Neuronal stem cell (in vitro differentiated cells): ENCODE results near the gene DHX58.

Experiments
- DNase-seq: peaks from one replicate; pipeline ENCODE4 v3.0.0-alpha.2; 2013; ENCODE audit warnings: low spot score
- H2AFZ ChIP-seq: one replicate; pipeline ENCODE4 v1.6.1; 2013; ENCODE audit warnings: mild to moderate bottlenecking, low read length, inconsistent platforms
- H2AK5ac ChIP-seq: 2 replicates; pipeline ENCODE4 v1.6.1; 2013; ENCODE audit warnings: low read depth, mild to moderate bottlenecking, inconsistent platforms, low read length, moderate library complexity, mixed read lengths
- H2BK120ac ChIP-seq: 2 replicates; pipeline ENCODE4 v1.6.1; 2013; ENCODE audit warnings: low read depth, mild to moderate bottlenecking, inconsistent platforms, low read length, moderate library complexity, mixed read lengths
- H2BK12ac ChIP-seq: one replicate; pipeline ENCODE4 v1.6.1; 2013; ENCODE audit warnings: low read length, inconsistent platforms
- H2BK15ac ChIP-seq: 2 replicates; pipeline ENCODE4 v1.6.1; 2013; ENCODE audit warnings: mild to moderate bottlenecking, low read length, inconsistent platforms, mixed read lengths
- H2BK5ac ChIP-seq: one replicate; pipeline ENCODE4 v1.6.1; 2013; ENCODE audit warnings: inconsistent platforms, mild to moderate bottlenecking, low read length, moderate library complexity
- H3K14ac ChIP-seq: one replicate; pipeline ENCODE4 v1.6.1; 2013; ENCODE audit warnings: low read length, inconsistent platforms
- H3K18ac ChIP-seq: 2 replicates; pipeline ENCODE4 v1.6.1; 2013; ENCODE audit warnings: low read length, inconsistent platforms
- H3K23ac ChIP-seq: 2 replicates; pipeline ENCODE4 v1.6.1; 2013; ENCODE audit warnings: low read depth, mild to moderate bottlenecking, mixed read lengths, low read length, inconsistent platforms; ENCODE audit not compliant: poor library complexity
- H3K27ac ChIP-seq: replicated peaks from 3 replicates; pipeline ENCODE4 v1.5.1; 2013; ENCODE audit warnings: low read length, inconsistent platforms
- H3K27me3 ChIP-seq, 3 experiments: 2 replicates each; pipeline ENCODE4 v1.6.1; 2013; ENCODE audit warnings: low read length in 3 of 3, mild to moderate bottlenecking in 2 of 3, inconsistent platforms in 1 of 3, low read depth in 1 of 3, mixed read lengths in 1 of 3, moderate library complexity in 1 of 3; ENCODE audit not compliant: control insufficient read depth in 3 of 3, insufficient read depth in 3 of 3
- H3K36me3 ChIP-seq, 2 donors: replicated peaks in 1 of 2; 2 replicates each; pipeline ENCODE4 v1.6.1; 2013; ENCODE audit warnings: low read length in 2 of 2; ENCODE audit not compliant: control insufficient read depth in 2 of 2, insufficient read depth in 2 of 2
- H3K4ac ChIP-seq: 2 replicates; pipeline ENCODE4 v1.6.1; 2013; ENCODE audit warnings: inconsistent platforms, mild to moderate bottlenecking, low read length, moderate library complexity
- H3K4me1 ChIP-seq, 2 donors: 1 replicate in 1 of 2; 2 replicates in 1 of 2; pipeline ENCODE4 v1.6.1; 2013; ENCODE audit warnings: low read length in 2 of 2, low read depth in 1 of 2; ENCODE audit not compliant: control insufficient read depth in 2 of 2, insufficient read depth in 1 of 2
- H3K4me2 ChIP-seq: one replicate; pipeline ENCODE4 v1.6.1; 2013; ENCODE audit warnings: mild to moderate bottlenecking, low read length, inconsistent platforms; ENCODE audit not compliant: insufficient read depth, poor library complexity, severe bottlenecking
- H3K4me3 ChIP-seq, 2 donors: 2 replicates each; pipeline ENCODE4 v1.5.1; 2013; ENCODE audit warnings: low read length in 2 of 2, mild to moderate bottlenecking in 2 of 2, inconsistent platforms in 1 of 2, moderate library complexity in 1 of 2
- H3K79me1 ChIP-seq: one replicate; pipeline ENCODE4 v1.6.1; 2013; ENCODE audit warnings: low read depth, mild to moderate bottlenecking, inconsistent platforms, low read length, moderate library complexity
- H3K9ac ChIP-seq: one replicate; pipeline ENCODE4 v1.6.1; 2013; ENCODE audit warnings: mild to moderate bottlenecking, low read depth, low read length, inconsistent platforms; ENCODE audit not compliant: poor library complexity
- H3K9me3 ChIP-seq, 2 donors: replicated peaks in 1 of 2; 2 replicates each; pipeline versions ENCODE3 to v1.6.1; 2013; ENCODE audit warnings: low read length in 2 of 2, mild to moderate bottlenecking in 2 of 2, inconsistent platforms in 1 of 2, low read depth in 1 of 2, mixed read lengths in 1 of 2, moderate library complexity in 1 of 2; ENCODE audit not compliant: control insufficient read depth in 2 of 2, insufficient read depth in 1 of 2
- H4K8ac ChIP-seq: one replicate; pipeline ENCODE4 v1.6.1; 2013; ENCODE audit warnings: low read depth, mild to moderate bottlenecking, inconsistent platforms, low read length, moderate library complexity
- H4K91ac ChIP-seq: one replicate; pipeline ENCODE4 v1.6.1; 2013; ENCODE audit warnings: low read length, low read depth, mild to moderate bottlenecking, inconsistent platforms; ENCODE audit not compliant: poor library complexity
- WGBS, 2 donors: extraction: QIAGEN DNeasy Blood & Tissue Kit; methylation state at CpG; one replicate each; pipeline ENCODE4 v1.1.7; 2013; ENCODE audit warnings: missing lambda C conversion rate in 2 of 2, mixed read lengths in 1 of 2; ENCODE audit not compliant: insufficient read length in 2 of 2, insufficient replicate concordance in 1 of 2; ENCODE audit errors: extremely low coverage in 2 of 2; 5-methylcytosine and 5-hydroxymethylcytosine counted together

Gene DHX58

DNA sequence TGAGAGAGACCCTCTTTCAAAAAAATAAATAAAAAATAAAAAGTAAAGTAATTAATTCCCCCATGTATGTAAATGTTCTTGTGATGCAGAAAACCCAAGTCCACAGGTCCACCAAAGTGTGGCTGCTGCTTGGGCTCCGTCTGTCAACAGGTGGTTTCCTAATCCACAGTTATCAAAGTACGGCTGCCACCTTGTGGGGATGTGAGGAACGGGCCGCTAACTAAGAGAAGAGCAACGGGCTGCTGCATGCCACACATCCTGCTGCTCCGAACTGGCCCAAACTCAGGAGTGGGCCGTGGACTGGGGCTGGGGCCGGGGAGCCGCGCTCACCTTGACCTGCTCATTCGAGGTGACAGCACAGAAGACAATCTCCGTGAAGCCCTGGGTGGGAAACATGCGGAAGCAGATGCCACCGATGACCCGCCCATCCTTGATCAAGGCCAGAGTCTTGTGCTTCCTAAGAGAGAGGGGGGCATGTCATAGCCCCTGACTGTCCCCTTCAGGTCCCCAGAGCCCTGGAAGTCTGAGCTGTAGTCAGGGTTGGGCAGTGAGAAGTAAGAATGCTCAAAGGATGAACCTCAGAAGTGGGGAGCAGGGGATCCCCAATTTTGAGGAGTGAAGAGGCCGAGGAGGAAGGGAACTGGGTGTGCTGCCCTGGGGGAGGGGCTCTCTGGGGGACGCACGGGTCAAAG is 4.3 kb upstream of the DHX58 start:
- no CpG with 5 or more reads among the region's 18 CpGs for WGBS, 2 donors
- Histone ChIP-seq H3K4me2 (no peak overlapping the region), H3K4me1 (peaks cover 2 to 6% of the 10 kb centered on the region in 2 donors), H4K8ac (no peak overlapping the region), H3K79me1 (peaks cover 2% of the 10 kb centered on the region), H3K27ac (no peak overlapping the region), H3K36me3 (peaks cover 13 to 66% of the 10 kb centered on the region in 2 donors), H3K4me3 (no peak overlapping the region), H3K23ac (no peak overlapping the region), H3K18ac (no peak overlapping the region), H3K27me3 (peaks cover 0 to 2% (median 0%) of the 10 kb centered on the region in 3 experiments), H2AFZ (no peak overlapping the region), H3K9me3 (no peaks in the 10 kb centered on the region), H2BK12ac (no peak overlapping the region), H2BK5ac (no peak overlapping the region), H3K9ac (no peak overlapping the region), H2BK15ac (no peak overlapping the region), H3K14ac (no peak overlapping the region), H4K91ac (no peak overlapping the region), H2AK5ac (no peak overlapping the region), H3K4ac (no peak overlapping the region), H2BK120ac (no peak overlapping the region)
- peak; percentile 67 for DNase-seq

DNA sequence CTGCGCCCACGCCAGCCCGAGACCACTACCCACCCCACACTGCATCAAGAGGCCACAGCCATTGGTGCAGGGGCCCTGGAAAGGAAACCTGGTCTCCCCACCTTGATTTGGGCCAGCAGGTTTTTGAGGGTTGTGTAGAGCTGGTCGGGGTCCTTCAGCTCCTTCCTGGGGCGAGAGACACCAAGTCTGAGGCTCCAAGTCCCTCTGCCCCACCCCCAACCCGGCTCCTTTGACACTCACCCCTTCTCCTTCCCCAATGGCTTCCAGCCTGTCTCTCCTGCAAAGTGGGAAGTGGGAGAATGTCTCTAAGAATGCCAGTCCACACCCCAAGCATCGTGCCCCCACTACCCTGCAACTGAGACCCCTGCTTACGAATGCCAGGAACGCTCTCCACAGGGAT is 1.6 kb upstream of the DHX58 start:
- Histone ChIP-seq H2AFZ (no peak overlapping the region), H4K91ac (no peak overlapping the region), H3K27ac (no peak overlapping the region), H4K8ac (no peak overlapping the region), H2BK5ac (peak overlapping the region; percentile 71), H2BK12ac (no peak overlapping the region), H3K79me1 (peaks cover 2% of the 10 kb centered on the region), H3K4me2 (no peak overlapping the region), H3K14ac (no peak overlapping the region), H3K9me3 (no peaks in the 10 kb centered on the region), H3K4me3 (no peak overlapping the region), H3K4me1 (no peaks in the 10 kb centered on the region), H3K9ac (no peak overlapping the region), H3K18ac (no peak overlapping the region), H2BK15ac (no peak overlapping the region), H2BK120ac (no peak overlapping the region), H3K27me3 (peaks cover 0 to 2% (median 0%) of the 10 kb centered on the region in 3 experiments), H3K36me3 (peaks cover 13 to 57% of the 10 kb centered on the region in 2 donors), H3K23ac (no peak overlapping the region), H3K4ac (no peak overlapping the region), H2AK5ac (no peak overlapping the region)
- WGBS, 2 donors = no CpG with 5 or more reads among the region's 9 CpGs
- no peak for DNase-seq

- peaks cover 2% of the 10 kb centered on the region for H3K79me1 ChIP-seq
- H3K36me3 ChIP-seq = peaks cover 13 to 51% of the 10 kb centered on the region in 2 donors
- WGBS, 2 donors = no CpG with 5 or more reads among the region's 28 CpGs
- H3K18ac ChIP-seq = no peak overlapping the region
- H3K4me2 ChIP-seq = no peak overlapping the region
- H3K14ac ChIP-seq = no peak overlapping the region
- H3K9me3 ChIP-seq = no peaks in the 10 kb centered on the region
- no peaks in the 10 kb centered on the region for H3K4me1 ChIP-seq
- H3K4ac ChIP-seq = no peak overlapping the region
- H4K8ac ChIP-seq = no peak overlapping the region
- no peak for DNase-seq
- H3K27ac ChIP-seq = no peak overlapping the region
- H3K9ac ChIP-seq = no peak overlapping the region
- H2BK12ac ChIP-seq = no peak overlapping the region
- H2BK15ac ChIP-seq = no peak overlapping the region
- H3K23ac ChIP-seq = no peak overlapping the region
- no peak overlapping the region for H2AFZ ChIP-seq
- no peak overlapping the region for H2BK5ac ChIP-seq
- H3K27me3 ChIP-seq = peaks cover 0 to 5% (median 2%) of the 10 kb centered on the region in 3 experiments
- no peak overlapping the region for H4K91ac ChIP-seq
- H2AK5ac ChIP-seq = no peak overlapping the region
- no peak overlapping the region for H3K4me3 ChIP-seq
- H2BK120ac ChIP-seq = no peak overlapping the region
Observed at GRCh38 chr17:42113293-42114069, 967 bp upstream of the DHX58 start.

- Histone ChIP-seq H3K36me3 (peaks cover 11 to 37% of the 10 kb centered on the region in 2 donors), H2AFZ (no peak overlapping the region), H3K14ac (no peak overlapping the region), H3K27ac (no peak overlapping the region), H3K4me2 (peak overlapping the region; percentile 25), H2BK120ac (no peak overlapping the region), H3K9me3 (no peaks in the 10 kb centered on the region), H3K23ac (peak overlapping the region; percentile 73), H2AK5ac (peak overlapping the region; percentile 26), H3K79me1 (peaks cover 2% of the 10 kb centered on the region), H3K27me3 (peaks cover 0 to 13% (median 2%) of the 10 kb centered on the region in 3 experiments), H2BK12ac (peak overlapping the region; percentile 3), H4K8ac (no peak overlapping the region), H3K4ac (no peak overlapping the region), H3K4me1 (peaks cover 4 to 5% of the 10 kb centered on the region in 2 donors), H3K9ac (no peak overlapping the region), H2BK15ac (no peak overlapping the region), H3K18ac (no peak overlapping the region), H4K91ac (no peak overlapping the region), H3K4me3 (no peak overlapping the region), H2BK5ac (peak overlapping the region; percentile 39)
- WGBS, 2 donors = no CpG with 5 or more reads among the region's 12 CpGs
- DNase-seq = no peak
Observed at GRCh38 chr17:42111871-42112551, 503 bp downstream of the DHX58 start.
